Stomach (tissue), 9 donors: Measurements from ENCODE around the gene AHCYL2. TPM values are rescaled to one million over a fixed set of nuclear protein-coding genes. Genes with fewer than 3 reads are reported as not detected.

Experiments
- DNase-seq, 2 donors: peaks; one replicate each; pipeline versions ENCODE4 v3.0.0 to v3.0.0-alpha.2; 2013 to 2019
- H3K27ac ChIP-seq, 5 donors: fragments of 200-600 bp in 4 of 5; sonication (generic) in 4 of 5; one replicate each; pipeline ENCODE4 v1.5.1; 2013 to 2019; ENCODE audit warnings: mild to moderate bottlenecking in 1 of 5, moderate library complexity in 1 of 5
- H3K27me3 ChIP-seq, 3 donors: fragments of 200-600 bp; sonication (generic); one replicate each; pipeline ENCODE4 v1.5.1; 2017 to 2019; ENCODE audit warnings: mixed run types in 1 of 3
- H3K36me3 ChIP-seq, 4 donors: fragments of 200-600 bp; sonication (generic); 1 replicate in 3 of 4; 2 replicates in 1 of 4; pipeline ENCODE4 v1.5.1; 2016 to 2019
- H3K4me1 ChIP-seq, 4 donors: fragments of 200-600 bp; sonication (generic); one replicate each; pipeline ENCODE4 v1.5.1; 2016 to 2019
- H3K4me3 ChIP-seq, 4 donors: fragments of 200-600 bp; sonication (generic) in 3 of 4; one replicate each; pipeline ENCODE4 v1.5.1; 2016 to 2019; ENCODE audit warnings: mild to moderate bottlenecking in 1 of 4
- H3K9me3 ChIP-seq, 4 donors: fragments of 200-600 bp; sonication (generic); one replicate each; pipeline ENCODE4 v1.5.1; 2016 to 2019
- EP300 ChIP-seq: sonication (generic); formaldehyde crosslinking; IDR thresholded peaks from one replicate; pipeline ENCODE4 v1.6.1; 2017; ENCODE audit warnings: antibody characterized with exemption
- POLR2A ChIP-seq, 4 donors: fragments of 450-650 bp; IDR thresholded peaks; one replicate each; pipeline ENCODE4 v1.6.1; 2016; ENCODE audit warnings: antibody characterized with exemption in 4 of 4, control low read depth in 2 of 4, mild to moderate bottlenecking in 1 of 4, moderate library complexity in 1 of 4
- POLR2AphosphoS5 ChIP-seq, 3 donors: sonication (generic); formaldehyde crosslinking; IDR thresholded peaks; one replicate each; pipeline ENCODE4 v1.6.1; 2016; ENCODE audit warnings: antibody characterized with exemption in 3 of 3
- WGBS, 5 donors: extraction: QIAGEN DNeasy Blood & Tissue Kit in 3 of 5; methylation state at CpG; one replicate each; pipeline versions ENCODE4 v1.1.5 to v1.1.7; 2013 to 2018; 5-methylcytosine and 5-hydroxymethylcytosine counted together
- intact Hi-C: fragments of 100-400 bp; cut with DNase I; formaldehyde crosslinking; loops from one replicate; pipeline ENCODE4 v1.15.1; 2023; ENCODE audit warnings: low total_unique reads
- polyA plus RNA-seq, 3 donors: library from polyadenylated mRNA; stranded (reverse); fragments of 200-250 nt; gene quantifications; one replicate each; pipeline ENCODE4 v1.2.3, GENCODE V29; 2013
- total RNA-seq, 5 donors: library from RNA; depleted of rRNA; stranded (reverse); fragments of >200 nt; gene quantifications; one replicate each; pipeline versions ENCODE4 v1.1.0 to v1.2.3, GENCODE V29; 2014 to 2016
- TF ChIP-seq, protein P1 (sequence below), 7 experiments: fragments of 450-650 bp in 4 of 7; fragments of 200-600 bp in 3 of 7; sonication (generic) in 3 of 7; IDR thresholded peaks; one replicate each; pipeline ENCODE4 v1.5.1; 2016 to 2019; ENCODE audit warnings: antibody characterized with exemption in 7 of 7, control low read depth in 2 of 7, mild to moderate bottlenecking in 1 of 7
- donor health status: healthy with polysubstance abuse.
- donor health status: Bipolar disorder and iron deficiency.
- donor health status: healthy.

The AHCYL2 gene
- total and polyA plus RNA-seq, 8 donors: 4.6 to 87.0 (median 61.6) TPM

DNA sequence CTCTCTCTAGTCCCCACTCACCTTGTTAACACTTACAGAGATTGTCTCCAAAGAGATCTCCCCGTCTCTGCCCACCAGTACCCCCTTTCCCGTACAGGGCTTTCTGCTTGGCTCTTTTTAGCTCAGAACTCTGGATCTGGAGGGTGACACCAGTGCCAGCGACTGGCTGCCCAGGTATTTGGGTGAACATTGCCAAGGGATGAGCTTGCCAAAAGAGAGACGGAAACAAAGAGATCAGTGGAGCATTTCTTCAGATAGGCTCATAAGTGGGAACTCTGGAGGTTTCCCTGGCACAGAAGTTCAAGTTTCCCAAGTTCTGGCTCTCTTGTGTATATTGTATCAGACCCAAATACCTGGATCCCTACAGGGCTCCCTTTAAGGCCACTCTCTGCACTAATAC, 239.4 kb downstream of the AHCYL2 start:
- Histone ChIP-seq H3K4me1 (peaks cover 0 to 11% (median 9%) of the 10 kb centered on the region in 4 donors), H3K27ac (no peak overlapping the region), H3K36me3 (peaks cover 0 to 6% (median 0%) of the 10 kb centered on the region in 4 donors), H3K4me3 (no peak overlapping the region), H3K27me3 (no peaks in the 10 kb centered on the region), H3K9me3 (no peaks in the 10 kb centered on the region)
- intact Hi-C loops: loop anchor here (10.0 kb wide), 1 partner anchor 249 kb away; no protein-coding TSS in a partner anchor
- TF ChIP-seq POLR2AphosphoS5 (IDR thresholded peaks at IDR 0.05) (no peak), EP300 (no peak), POLR2A (IDR thresholded peaks at IDR 0.05) (no peak)
- TF ChIP-seq, protein P1, sequence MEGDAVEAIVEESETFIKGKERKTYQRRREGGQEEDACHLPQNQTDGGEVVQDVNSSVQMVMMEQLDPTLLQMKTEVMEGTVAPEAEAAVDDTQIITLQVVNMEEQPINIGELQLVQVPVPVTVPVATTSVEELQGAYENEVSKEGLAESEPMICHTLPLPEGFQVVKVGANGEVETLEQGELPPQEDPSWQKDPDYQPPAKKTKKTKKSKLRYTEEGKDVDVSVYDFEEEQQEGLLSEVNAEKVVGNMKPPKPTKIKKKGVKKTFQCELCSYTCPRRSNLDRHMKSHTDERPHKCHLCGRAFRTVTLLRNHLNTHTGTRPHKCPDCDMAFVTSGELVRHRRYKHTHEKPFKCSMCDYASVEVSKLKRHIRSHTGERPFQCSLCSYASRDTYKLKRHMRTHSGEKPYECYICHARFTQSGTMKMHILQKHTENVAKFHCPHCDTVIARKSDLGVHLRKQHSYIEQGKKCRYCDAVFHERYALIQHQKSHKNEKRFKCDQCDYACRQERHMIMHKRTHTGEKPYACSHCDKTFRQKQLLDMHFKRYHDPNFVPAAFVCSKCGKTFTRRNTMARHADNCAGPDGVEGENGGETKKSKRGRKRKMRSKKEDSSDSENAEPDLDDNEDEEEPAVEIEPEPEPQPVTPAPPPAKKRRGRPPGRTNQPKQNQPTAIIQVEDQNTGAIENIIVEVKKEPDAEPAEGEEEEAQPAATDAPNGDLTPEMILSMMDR (IDR thresholded peaks at IDR 0.05): no peak
- WGBS, 5 donors: 88 to 98% (median 94%) methylated on average over 4 of the region's 4 CpGs
- DNase-seq: no peak

DNA sequence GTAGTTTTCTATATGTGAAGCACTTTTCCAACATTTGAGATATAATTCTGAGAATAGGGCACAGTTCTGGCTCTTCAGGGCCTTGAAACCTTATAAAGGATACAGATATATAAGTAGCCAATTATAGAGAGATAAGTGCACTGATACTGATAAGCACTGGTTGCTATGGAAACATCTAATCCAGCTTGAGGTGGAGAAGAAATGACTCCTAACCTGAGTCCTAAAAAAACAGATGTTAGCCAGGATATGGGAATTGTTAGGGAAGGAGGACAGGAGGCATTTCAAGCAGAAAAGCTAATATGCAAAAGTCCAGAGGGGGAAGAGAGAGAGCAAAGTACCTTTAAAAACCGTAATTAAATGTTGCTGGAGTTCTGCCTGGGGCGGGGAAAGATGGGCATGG, 240.2 kb downstream of the AHCYL2 start:
- intact Hi-C loops: loop anchor here (5.0 to 10.0 kb wide), 2 partner anchors 108 to 250 kb away; no protein-coding TSS in a partner anchor
- TF ChIP-seq POLR2A (IDR thresholded peaks at IDR 0.05) (no peak), POLR2AphosphoS5 (IDR thresholded peaks at IDR 0.05) (no peak), EP300 (no peak)
- TF ChIP-seq, protein P1 (IDR thresholded peaks at IDR 0.05): no peak
- Histone ChIP-seq H3K36me3 (peaks cover 0 to 5% (median 0%) of the 10 kb centered on the region in 4 donors), H3K27me3 (no peaks in the 10 kb centered on the region), H3K4me3 (no peak overlapping the region), H3K4me1 (peaks cover 0 to 11% (median 9%) of the 10 kb centered on the region in 4 donors), H3K27ac (no peak overlapping the region), H3K9me3 (no peaks in the 10 kb centered on the region)
- DNase-seq: no peak
- WGBS, 5 donors: 68 to 78% (median 71%) methylated on average over 2 of the region's 2 CpGs

DNA sequence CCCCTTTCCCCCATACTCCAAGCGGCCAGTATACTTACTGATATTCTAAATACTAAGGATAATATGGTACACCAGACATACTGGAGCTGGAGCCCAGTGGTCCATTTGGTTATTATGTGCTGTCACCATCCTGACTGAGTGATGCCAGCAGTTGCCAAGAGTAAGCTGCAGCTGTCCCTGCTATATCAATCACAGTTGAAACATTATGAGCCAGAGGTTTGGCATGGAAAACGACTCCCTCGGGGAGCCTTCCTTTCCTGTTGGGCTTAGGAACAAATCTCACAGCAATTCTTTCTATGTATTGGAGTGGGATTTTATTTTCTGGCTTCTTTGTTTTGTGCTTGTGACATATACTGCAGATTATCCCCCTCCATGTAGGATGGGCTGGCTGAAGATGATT, 242.0 kb downstream of the AHCYL2 start:
- TF ChIP-seq, protein P1 (IDR thresholded peaks at IDR 0.05): no peak
- no peaks in the 10 kb centered on the region for H3K9me3 ChIP-seq
- H3K36me3 ChIP-seq: no peaks in the 10 kb centered on the region
- intact Hi-C loops: loop anchor here (5.0 to 10.0 kb wide), 2 partner anchors 109 to 252 kb away; no protein-coding TSS in a partner anchor
- H3K27ac ChIP-seq: no peak overlapping the region
- H3K4me3 ChIP-seq: no peak overlapping the region
- no peak for DNase-seq
- H3K27me3 ChIP-seq: no peaks in the 10 kb centered on the region
- WGBS, 5 donors: 82 to 92% (median 89%) methylated on average over 3 of the region's 3 CpGs
- peaks cover 0 to 11% (median 9%) of the 10 kb centered on the region in 4 donors for H3K4me1 ChIP-seq

DNA sequence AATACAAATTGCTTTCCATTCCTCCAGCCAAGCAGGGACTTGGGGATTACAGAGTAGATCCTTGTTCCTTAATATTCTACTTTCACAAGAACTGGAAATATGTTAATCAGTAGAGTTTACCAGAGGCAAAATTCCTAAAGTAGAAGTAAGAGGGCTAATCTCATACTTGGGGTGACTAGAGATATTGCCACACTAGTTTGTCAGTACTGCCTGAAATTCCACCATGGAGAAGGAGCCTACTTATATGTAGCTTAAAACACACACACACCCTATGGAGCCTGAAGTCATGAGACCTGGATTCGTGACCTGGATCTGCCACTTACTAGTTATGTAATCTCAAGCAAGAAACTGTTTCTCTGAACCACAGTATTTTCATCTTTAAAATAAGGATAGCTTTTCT, 243.3 kb downstream of the AHCYL2 start:
- no peaks in the 10 kb centered on the region for H3K9me3 ChIP-seq
- H3K27ac ChIP-seq: no peak overlapping the region
- peak in 1 of 2 donors; percentile 9 for DNase-seq
- H3K27me3 ChIP-seq: no peaks in the 10 kb centered on the region
- TF ChIP-seq, protein P1 (IDR thresholded peaks at IDR 0.05): no peak
- TF ChIP-seq EP300 (no peak), POLR2AphosphoS5 (IDR thresholded peaks at IDR 0.05) (no peak), POLR2A (IDR thresholded peaks at IDR 0.05) (no peak)
- no peak overlapping the region for H3K4me3 ChIP-seq
- 22 to 57% (median 54%) methylated on average over 1 of the region's 1 CpG for WGBS, 5 donors
- peaks cover 0 to 11% (median 9%) of the 10 kb centered on the region in 4 donors for H3K4me1 ChIP-seq
- intact Hi-C loops: loop anchor here (5.0 to 10.0 kb wide), 2 partner anchors 111 to 253 kb away; no protein-coding TSS in a partner anchor
- H3K36me3 ChIP-seq: no peaks in the 10 kb centered on the region
